Midbrain (tissue), 1 donor: ENCODE data around the gene COX5A.

Source experiments
- DNase-seq: peaks from one replicate; lab custom pipeline; 2025; lab: John Stamatoyannopoulos, UW

The COX5A gene

DNA sequence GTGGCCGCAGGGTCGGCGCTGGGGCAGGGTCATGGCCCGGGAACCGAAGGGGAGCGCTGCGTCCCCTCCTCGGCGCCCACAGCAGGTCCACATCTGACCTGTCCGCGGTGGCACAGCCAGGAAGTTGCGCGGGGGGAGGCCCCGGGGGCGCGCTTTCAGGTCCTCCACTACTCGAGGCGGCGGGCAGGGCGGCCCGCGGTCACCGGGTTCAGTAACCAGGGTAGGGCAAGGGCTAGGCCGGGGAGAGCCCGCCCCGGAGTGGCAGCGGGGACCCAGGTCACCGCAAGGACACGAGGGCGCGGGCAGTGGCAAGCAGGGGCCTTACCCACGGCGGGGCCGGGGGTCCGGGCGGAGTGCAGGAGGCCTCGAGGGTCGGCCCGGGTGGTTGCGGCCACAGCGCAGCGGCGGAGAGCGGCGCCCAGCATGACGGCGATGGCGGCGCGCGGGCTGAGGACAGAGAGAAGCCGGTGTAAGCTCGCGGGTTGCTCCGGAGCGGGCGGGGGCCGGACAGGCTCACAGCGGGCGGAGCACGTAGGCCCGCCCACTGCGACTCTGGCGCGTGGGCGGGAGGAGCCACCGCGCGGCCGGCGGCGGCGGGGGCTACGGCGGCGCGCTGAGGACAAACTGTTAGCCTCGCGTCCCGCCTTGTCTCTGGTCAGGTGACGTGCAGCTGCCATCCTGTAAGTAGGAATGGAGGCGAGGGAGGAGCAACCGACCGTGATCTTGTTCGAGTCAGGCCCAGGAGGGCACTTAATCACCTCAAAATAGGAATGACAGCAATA, at the start of gene COX5A:
TSS of gene COX5A (minus strand) at position 484 of the 782 bp plus-strand sequence. CDS start at position 425, 59 bp downstream.
- peak; percentile 93 for DNase-seq

DNA sequence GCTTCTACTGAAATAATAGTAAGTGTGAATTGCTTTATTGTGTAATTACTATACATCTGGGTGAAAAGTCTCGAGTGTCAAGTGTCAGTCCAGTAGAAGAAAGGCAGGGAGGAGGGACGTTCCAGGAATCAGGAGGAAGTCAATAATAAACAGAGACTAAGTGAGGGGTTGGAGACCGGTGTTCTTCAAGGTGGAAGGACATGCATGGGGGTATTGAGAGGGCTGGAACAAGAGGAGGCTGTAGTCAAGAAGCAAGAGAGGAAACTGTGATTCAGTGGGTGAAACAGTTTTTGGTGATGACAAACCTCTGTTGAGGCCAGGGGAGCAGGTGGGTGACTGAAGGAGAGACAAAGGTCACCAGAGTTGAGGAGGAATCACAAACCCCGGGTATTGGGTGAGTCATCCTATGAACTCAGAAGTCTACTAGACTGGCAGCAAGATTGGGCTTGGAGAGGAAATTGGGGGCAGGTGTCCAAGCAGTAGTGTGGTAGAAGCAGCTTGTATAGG, 45.9 kb upstream of the COX5A start:
- DNase-seq, result no peak

DNA sequence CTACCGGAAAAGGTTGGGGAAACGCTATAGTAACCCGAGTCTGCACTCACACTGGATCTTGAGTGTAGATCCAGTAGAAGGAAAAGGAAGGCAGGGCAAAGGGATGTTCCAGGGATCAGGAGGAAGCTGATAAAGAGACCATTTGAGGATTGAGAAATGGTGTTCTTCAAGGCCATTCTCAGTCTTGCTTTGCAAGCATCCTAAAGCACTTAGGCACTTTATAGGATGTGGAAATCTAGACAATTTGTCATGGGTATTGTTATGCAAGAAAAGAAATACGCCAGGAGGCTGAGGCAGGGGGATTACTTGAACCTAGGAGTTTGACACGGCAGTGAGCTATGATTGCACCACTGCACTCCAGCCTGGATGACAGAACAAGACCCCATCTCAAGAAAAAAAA, 44.3 kb upstream of the COX5A start:
- no peak for DNase-seq

DNA sequence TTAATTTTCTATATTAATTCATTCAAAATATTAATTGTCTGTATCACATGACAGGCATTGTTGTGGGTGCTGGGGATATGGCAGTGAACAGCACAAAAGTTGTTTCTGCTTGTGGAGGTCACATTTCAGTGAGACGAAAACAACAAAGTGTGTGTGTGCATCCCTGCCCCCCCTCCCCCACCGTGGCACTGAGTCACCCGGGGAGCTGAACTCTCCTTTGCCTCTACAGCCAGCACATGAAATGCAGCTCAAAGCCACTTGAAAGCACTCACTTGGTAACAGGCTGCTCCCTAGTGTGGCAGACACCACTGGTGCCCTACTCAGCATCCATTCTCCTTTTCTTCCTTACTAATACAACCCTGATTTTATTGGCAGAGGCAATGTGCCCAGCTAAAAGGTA, 40.6 kb upstream of the COX5A start:
- peak; percentile 21 for DNase-seq

DNA sequence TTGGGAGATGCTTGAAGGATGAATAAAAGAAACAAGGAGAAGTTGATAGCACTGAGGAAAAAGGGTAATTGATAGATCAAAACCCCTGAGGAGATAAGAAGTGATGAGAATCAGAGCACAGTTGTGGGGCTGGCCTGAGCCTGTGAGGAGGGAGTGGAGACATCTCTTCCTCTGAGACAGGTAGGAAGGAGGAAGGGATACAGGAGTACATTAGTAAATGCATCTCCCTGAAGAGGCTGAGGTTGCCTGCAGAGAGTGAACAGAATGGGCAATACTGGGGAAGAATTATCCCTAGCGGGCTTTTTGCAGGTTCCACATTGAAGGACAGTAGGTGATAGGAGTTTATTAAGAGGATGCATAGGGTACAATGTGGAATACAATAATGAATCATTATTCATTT, 40.2 kb upstream of the COX5A start:
- DNase-seq, result no peak

DNA sequence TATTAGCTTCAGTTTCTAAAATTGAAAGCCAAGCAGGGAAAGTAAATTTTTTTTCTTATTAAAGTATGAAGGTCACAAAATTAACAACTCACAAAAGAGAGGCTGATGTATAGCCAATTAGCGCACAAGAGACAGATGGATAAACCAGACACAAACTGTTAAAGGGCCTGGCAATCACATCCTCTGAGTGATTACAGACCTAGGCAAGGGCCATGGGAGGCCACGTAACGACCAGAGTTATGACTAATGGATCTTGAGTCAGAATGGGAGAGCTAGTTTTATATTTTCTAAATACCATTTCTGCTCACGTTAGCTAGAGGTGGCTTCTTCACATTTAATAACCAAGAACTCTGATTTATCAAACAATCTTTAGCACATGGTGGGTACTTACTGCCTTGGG, 39.7 kb upstream of the COX5A start:
- no peak for DNase-seq

DNA sequence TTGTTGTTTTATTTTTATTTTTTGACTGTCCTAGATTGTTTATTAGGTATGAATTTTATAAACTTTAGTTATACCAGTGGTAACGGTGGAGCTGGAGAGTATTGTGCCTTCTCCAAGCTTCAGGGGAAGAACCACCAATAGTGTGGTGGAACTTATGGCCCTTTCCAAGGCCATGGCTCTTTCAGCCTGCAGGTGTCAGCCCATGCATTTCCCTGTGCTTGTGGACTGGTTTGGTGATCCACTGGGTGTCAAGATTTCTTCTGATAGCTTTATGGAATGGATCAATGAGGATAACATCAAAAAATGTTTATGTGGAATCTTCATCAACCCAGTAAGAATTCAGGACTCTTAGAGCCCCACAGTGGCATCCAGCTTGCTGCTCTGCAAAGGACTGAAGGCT, 38.3 kb upstream of the COX5A start:
- no peak for DNase-seq

DNA sequence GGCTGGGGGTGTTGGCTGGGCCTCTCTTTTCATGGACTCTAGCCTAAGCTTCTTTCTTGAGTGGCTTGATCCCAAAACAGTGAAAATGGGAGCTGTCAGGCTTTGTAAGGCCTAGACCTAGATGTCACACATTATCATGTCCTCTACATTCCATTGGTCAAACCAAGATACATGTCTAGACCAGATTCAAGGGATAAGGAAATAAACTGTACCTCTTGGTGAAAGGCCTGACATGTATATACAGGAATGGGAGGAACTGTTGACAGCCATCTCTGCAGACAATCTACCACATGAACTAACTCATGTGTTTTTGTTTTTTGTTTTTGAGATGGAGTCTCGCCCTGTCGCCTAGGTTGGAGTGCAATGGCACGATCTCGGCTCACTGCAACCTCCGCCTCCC, 29.8 kb upstream of the COX5A start:
- no peak for DNase-seq

DNA sequence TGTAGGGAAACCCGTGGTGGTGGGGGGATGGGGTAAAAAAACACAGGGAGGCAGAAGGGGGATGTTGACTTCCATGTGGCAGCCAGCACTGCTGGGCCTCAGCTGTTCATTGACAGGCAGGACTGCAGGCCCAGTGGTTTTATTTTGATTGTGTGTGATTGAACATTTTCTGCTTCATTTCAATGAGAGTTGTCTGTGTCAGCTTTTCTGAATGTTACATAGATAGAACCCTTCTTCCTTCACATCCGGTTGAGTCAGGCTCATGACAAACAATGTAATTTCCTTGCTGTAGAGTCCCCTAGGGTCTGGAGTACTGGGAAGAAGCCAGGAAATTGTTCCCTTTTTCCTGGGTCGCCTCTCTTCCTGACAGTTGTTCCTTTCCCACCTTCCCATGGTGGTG, 26.9 kb upstream of the COX5A start:
- no peak for DNase-seq

DNA sequence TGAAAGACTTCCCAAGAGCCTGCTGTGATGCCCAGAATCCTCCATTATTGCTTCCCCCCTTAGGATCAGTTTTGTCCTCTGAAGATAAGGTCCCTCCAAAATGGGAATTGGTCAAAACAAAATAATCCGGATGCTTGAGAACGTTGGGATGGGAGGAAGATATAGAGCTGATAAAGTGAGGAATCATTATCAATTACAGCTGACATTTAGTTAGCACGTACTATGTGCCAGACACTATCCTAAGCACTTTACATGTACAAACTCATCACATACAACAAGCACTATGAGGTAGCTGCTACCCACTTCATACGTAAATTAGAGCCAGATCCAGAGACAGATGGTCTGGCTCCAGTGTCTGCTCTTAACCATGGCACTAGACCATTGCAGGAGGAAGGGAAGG, 25.3 kb upstream of the COX5A start:
- DNase-seq, result no peak

DNA sequence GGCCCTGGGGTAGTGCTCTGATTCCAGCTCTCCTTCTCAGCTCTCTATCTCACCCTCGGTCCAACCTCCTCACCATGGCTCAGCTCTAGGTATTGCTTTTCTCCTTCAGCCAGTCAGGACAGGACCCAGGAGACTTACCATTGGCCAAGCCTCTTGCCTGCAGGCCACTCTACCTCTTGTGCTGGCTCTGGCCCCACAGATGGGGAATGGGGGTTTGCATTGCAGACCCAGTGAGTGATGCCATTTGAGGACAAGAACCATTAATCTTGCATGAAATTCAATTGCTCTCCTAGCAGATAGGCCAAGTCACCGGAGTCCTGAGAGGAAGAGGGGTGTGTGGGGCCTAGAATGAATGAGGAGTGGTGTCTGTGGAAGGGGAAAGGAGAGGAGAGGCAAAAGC, 24.8 kb upstream of the COX5A start:
- DNase-seq, result no peak

DNA sequence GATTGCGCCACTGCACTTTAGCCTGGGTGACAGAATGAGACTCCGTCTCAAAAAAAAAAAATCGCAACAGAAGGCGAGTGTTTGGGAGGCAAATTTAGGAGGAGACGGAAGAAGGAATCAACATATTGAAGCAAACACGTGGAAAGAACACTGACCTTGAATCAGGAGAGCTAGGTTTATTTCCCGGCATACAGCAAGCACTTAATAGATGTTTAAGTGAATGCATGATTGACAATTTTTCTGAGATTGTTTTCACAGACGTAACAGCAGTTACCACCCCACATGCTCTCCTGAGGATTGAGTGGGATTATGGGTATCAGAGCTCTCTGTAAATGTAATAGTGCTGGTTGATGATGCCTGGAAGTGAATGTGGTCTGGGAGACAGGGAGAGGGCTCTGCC, 24.3 kb upstream of the COX5A start:
- no peak for DNase-seq

DNA sequence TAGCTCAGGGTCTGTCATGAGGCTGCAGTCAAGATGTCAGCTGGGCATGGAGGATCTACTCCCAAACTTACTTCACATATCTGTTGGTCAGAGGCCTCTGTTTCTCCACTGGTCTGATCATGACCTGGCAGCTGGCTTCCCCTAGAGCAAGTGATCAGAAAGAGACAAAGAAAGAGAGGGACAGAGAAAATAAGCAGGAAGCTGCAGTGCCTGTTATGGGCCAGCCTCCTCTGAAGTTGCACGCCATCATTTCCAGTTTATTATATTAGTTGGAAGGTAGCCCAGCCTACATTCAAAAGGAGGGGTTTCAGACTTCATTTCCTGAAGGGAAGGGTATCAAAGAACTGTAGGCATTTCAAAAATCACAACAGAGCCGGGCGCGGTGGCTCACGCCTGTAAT, 23.7 kb upstream of the COX5A start:
- no peak for DNase-seq

DNA sequence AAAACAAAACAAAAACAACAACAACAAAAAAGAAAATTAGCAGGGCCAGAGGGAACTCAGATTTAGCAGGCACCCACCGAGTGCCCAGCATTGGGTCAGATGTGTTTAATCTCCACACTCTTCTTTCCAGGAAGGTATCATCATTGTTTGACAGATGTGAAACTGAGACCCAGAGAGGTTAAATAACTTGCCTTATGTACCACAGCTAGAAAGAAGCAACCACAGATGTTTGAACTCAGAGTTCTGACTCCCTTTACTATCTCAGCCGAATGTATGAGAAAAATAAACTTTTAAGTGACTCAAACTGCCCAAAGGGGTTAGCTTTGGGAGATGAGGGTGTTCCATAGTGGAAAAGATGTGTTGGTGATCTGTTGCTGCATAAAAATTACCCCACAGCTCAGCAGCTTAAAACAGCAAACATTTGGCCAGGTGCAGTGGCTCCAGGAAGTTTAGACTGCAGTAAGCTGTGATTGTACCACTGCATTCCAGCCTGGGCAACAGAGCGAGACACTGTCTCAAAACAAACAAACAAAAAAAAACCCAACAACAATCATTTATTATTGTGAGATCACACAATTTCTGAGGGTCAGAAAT, 23.2 kb upstream of the COX5A start:
- DNase-seq, result no peak

DNA sequence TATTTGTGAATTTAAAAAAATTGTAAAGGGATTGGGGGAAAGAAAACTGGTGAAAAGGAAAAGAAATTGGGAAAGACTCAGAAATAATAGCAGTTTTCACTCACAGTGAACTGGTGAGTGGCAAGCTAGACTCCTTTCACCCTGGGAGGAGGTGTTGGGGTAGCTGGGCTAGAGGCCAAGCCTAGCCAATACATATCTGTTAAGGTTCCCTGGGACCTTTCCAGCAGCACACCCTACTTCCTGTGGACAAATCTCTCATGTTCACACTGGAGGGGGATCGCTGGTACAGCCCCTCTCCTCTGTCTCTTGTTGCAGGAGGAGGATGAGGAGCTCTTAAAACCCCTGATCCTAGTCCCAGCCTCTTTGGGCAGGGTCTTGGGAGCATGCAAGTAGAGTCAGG, 22.4 kb upstream of the COX5A start:
- DNase-seq, result no peak

DNA sequence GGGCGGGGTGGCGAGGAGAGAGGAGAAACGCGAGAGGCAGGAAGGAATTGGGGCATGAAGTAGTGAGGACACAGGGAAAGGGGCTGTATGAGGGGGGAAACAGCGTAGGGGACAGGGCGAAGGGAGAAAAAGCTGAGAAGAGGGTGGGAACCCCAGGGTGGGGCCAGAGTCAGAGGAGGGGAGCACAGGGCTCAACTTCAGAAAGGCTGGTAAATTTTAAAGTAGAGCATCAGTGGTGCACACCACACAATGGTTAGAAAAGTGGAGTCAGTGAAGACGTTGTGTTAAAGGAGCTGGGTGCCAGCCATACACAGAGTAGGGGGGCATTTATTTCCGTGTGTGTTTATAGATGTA, 21.7 kb upstream of the COX5A start:
- DNase-seq, result no peak

DNA sequence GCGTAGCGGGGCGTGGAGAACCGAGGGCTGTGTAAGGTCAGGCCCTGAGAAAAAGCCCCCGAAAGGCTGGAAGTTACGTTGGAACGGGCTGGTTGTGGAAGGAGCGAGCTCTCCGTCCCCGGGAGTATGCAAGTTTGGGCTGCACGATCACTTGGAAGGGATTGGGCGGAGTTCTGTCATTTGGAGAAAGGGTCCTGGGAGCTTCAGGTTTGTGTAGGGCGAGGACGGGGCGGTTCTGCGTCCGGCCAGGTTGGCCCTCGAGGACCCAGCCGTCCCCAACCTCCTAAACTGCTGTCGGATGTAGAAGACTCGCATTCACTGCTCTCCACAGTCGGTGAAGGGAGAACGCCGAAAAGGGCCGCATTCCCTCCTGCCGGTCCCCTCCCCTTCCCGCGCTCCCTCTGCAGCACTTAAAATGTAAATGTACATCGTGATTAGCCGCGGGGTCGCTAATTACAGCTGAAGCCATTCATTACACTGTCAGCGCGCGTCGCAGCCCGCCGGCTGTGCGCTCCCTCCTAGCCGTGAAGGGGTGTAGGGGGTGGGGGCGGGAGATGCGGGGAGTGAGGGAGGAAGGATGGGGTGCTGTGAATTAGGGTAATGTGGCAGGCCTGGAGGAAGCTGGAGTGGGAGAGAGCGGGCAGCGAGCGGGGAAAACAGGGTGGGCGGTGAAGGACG, 21.2 kb upstream of the COX5A start:
- DNase-seq, result no peak

DNA sequence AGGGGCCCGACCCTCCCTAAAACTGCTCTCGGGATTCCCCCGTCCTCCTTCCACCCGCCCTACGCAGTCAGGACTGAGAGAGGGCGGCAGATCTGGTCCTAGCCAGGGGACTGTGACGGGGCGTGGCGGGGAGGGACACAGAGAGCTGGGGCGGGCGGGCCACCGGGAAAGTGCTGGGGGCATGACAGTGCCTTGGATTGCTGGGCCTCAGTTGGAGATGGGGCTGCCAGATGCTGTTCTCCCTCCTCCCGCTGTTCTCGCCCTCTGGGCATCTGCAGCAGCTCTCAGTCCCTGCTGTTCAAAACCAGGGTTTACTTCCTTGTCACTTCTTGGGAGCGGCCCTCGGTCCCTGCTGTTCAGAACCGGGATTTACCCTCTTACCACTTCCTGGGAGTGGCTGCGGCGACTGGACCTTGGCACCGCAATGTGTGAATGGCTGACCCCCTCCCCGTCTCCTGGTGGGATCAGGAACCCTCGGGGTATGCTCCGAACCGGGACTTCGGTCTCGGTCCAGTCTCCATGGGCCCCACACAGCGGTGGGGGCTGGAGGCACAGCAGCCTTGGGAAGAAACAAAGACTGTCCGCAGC, 20.5 kb upstream of the COX5A start:
- DNase-seq, result no peak

DNA sequence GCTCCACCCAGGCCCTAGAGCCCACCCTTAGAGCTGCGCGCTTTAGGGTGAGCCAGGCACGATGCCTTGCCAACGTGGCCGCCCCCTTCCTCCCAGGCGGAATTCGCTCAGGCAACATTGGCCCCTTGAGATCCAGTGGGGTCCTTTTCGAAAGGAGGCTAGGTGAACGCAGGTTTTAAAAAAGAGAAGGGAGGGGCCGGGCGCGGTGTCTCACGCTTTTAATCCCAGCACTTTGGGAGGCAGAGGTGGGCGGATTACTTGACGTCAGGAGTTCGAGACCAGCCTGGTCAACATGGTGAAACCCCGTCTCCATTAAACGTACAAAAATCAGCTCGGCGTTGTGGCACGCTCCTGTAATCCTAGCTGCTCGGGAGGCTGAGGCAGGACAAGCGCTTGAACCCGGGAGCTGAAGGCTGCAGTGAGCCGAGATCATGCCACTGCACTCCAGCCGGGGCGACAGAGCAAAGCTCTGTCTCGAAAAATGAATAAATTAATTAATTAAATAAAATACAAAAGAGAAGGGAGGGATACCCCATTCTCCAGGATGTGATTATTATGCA, 19.7 kb upstream of the COX5A start:
- DNase-seq, result no peak

DNA sequence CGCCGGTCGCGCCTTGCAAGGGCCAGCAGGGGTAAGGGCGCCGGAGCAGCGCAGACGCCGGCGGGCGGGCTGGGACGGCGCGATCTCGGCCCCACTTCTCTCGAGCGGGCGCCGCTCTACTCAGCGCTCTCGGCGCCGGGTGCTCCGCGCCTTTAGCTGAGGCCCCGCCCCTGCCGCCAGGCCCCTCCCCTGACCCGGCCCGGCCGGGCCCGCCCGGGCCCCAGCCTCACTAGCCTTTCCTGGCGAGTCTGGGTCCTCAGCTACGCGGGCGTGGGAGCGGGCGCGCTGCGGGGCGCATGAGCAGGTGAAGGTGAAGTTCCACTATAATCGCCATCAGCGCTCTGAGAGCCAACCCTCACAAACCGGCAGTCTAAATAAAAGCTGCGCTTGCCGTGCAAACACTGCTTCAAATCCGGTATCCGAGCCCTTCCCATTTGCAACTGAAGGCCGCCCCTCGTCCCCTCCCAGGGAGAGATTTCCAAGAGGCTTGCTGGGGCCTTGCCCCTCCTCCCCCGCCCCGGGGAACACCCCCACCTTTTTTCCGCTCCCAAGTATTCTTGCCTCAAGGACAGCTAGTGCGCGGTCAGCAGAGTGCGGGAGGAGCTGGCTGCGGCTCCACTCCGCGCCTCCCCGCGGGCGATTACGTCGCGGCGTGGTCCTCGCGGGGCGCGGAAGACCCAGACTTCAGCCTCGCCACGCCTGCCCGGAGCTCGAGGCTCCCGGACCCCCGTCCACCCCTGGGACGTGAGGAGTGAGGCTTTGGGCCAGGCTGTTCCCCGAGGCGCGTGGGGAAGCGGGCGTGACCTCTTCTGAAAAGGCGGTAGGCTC, 19.0 kb upstream of the COX5A start, which contains the start of gene RPP25:
TSS of gene RPP25 (minus strand) at position 125 of the 828 bp plus-strand sequence. CDS start 189 bp downstream, outside the sequence.
- peak; percentile 58 for DNase-seq
